ENCODE results near the gene CLEC2D. TPM values are rescaled to one million over a fixed set of nuclear protein-coding genes. Genes with fewer than 3 reads are reported as not detected.
"Not testable (repeated sequence)": the region's sequence is repeated elsewhere in the genome, so short reads cannot be mapped to it uniquely, and the experiment has no call there.

The CLEC2D gene
- total and polyA plus RNA-seq, 12 donors = 0.75 to 12.4 (median 3.3) TPM

DNA sequence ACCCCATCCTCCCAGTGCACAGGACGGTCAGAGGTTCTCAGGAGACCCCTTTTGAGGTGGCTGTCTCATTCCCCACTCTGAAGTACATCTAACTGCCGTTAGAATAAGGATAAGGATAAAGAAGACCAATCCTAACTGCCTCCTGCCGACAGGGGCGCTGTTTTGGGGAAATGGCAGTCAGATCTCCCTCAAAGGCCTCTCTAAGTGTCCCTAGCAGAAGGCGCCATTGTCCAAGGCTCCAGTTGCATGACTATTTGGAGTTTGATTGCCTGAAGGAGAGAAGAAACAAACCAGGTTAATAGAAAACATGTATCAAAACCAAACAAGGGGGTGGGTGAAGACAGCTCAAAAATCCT lies 32.7 kb upstream of the CLEC2D start:
- Histone ChIP-seq H3K27me3 (no peaks in the 10 kb centered on the region), H3K27ac (no peak overlapping the region), H3K4me1 (replicated peaks in 1 of 2) (no peaks in the 10 kb centered on the region), H3K9me3 (replicated peaks in 1 of 3) (no peaks in the 10 kb centered on the region), H3K36me3 (replicated peaks in 1 of 2) (no peaks in the 10 kb centered on the region), H3K4me3 (no peak overlapping the region)
- DNase-seq = no peak
- TF ChIP-seq CTCF (IDR thresholded peaks at IDR 0.05) = no peak
- no peak for TF ChIP-seq POLR2A (IDR thresholded peaks at IDR 0.05)
- intact Hi-C loops (cut with DNase I) = loop anchor here in 1 of 2 donors (5.0 kb wide), 1 partner anchor 75 kb away; no protein-coding TSS in a partner anchor
- 85 to 90% (median 86%) methylated on average over 4 to 5 of the region's 5 CpGs for WGBS, 4 donors

GRCh38 chr12:9640024-9640423 lies 29.5 kb upstream of the CLEC2D start:
- H3K9me3 ChIP-seq (replicated peaks in 1 of 3) = no peaks in the 10 kb centered on the region
- no peaks in the 10 kb centered on the region for H3K36me3 ChIP-seq (replicated peaks in 1 of 2)
- H3K4me3 ChIP-seq = no peak overlapping the region
- H3K27ac ChIP-seq = no peak overlapping the region
- TF ChIP-seq CTCF (IDR thresholded peaks at IDR 0.05) (no peak), POLR2A (IDR thresholded peaks at IDR 0.05) (no peak)
- 79 to 92% (median 86%) methylated on average over 2 of the region's 2 CpGs for WGBS, 4 donors
- H3K27me3 ChIP-seq = no peaks in the 10 kb centered on the region
- no peaks in the 10 kb centered on the region for H3K4me1 ChIP-seq (replicated peaks in 1 of 2)
- intact Hi-C loops (cut with DNase I) = no loop called here
- no peak for DNase-seq

- TF ChIP-seq POLR2A (IDR thresholded peaks at IDR 0.05) (no peak), CTCF (IDR thresholded peaks at IDR 0.05) (no peak)
- Histone ChIP-seq H3K9me3 (replicated peaks in 1 of 3) (no peaks in the 10 kb centered on the region), H3K4me3 (no peak overlapping the region), H3K27ac (no peak overlapping the region), H3K36me3 (replicated peaks in 1 of 2) (no peaks in the 10 kb centered on the region), H3K27me3 (no peaks in the 10 kb centered on the region), H3K4me1 (replicated peaks in 1 of 2) (peaks cover 4 to 5% of the 10 kb centered on the region in 2 donors)
- intact Hi-C loops (cut with DNase I) = no loop called here
- 85 to 89% (median 86%) methylated on average over 14 to 15 of the region's 15 CpGs for WGBS, 4 donors
- DNase-seq = no peak
Measured at GRCh38 chr12:9642606-9643265, 26.8 kb upstream of the CLEC2D start.

DNA sequence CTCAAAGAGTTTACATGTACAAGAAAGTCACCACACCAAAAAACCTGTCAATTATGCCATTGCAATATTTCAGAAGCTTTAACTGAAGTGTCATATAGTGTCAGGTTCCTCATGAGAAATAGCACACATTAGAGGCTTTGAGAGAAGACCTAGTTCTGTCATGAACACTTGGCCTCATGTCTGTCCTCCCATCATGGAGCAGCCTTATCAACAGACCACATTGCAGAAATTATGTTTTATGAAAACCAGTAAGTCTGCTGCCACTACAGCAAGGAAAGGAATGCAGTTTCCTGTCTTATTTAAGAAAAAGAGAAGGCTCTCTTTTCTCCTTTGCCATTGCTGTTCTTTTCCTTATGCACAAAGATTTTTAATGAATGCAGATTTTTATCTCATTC lies 26.2 kb upstream of the CLEC2D start:
- Histone ChIP-seq H3K27ac (no peak overlapping the region), H3K27me3 (no peaks in the 10 kb centered on the region), H3K36me3 (replicated peaks in 1 of 2) (no peaks in the 10 kb centered on the region), H3K4me3 (no peak overlapping the region), H3K4me1 (replicated peaks in 1 of 2) (peaks cover 4 to 6% of the 10 kb centered on the region in 2 donors), H3K9me3 (replicated peaks in 1 of 3) (no peaks in the 10 kb centered on the region)
- intact Hi-C loops (cut with DNase I) = no loop called here
- no peak for TF ChIP-seq POLR2A (IDR thresholded peaks at IDR 0.05)
- no peak for TF ChIP-seq CTCF (IDR thresholded peaks at IDR 0.05)
- no peak for DNase-seq

DNA sequence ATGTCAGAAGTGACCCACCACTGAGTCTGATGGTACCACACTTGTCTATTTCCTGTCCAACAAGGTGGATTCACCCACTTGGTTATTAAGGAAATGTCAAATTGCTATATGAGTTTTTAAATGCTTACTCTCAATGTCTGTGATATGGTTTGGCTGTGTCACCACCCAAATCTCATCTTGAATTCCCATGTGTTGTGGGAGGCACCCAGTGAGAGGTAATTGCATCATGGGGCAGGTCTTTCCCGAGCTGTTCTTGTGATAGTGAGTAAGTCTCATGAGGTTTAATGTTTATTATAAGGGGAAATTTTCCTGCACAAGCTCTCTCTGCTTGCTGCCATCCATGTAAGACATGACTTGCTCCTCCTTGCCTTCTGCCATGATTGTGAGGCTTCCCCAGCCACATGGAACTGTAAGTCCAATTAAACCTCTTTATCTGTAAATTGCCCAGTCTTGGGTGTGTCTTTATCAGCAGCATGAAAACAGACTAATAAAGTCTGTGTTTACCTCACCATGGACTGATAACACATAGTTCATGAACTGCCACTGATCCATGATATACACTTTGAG lies 24.4 kb upstream of the CLEC2D start:
- intact Hi-C loops (cut with DNase I); H3K9me3 ChIP-seq (replicated peaks in 1 of 3); DNase-seq; H3K36me3 ChIP-seq (replicated peaks in 1 of 2); H3K27ac ChIP-seq; H3K4me3 ChIP-seq; H3K27me3 ChIP-seq: not testable (repeated sequence)
- H3K4me1 ChIP-seq (replicated peaks in 1 of 2) = peaks cover 6 to 10% of the 10 kb centered on the region in 2 donors
- 72 to 90% (median 85%) methylated on average over 1 of the region's 1 CpG for WGBS, 4 donors

Measured in adrenal gland (tissue), 12 donors.